Activated naive CD8-positive, alpha-beta T cell (primary cell): ENCODE results near the gene FLG2.
"Not testable (repeated sequence)": the region's sequence is repeated elsewhere in the genome, so short reads cannot be mapped to it uniquely, and the experiment has no call there.

Experiments
- H3K27ac Mint-ChIP-seq: one replicate; pipeline ENCODE4 v1.8.0; 2021; ENCODE audit warnings: mixed read lengths
- H3K27me3 Mint-ChIP-seq: one replicate; pipeline ENCODE4 v1.8.0; 2021; ENCODE audit warnings: mixed read lengths
- H3K36me3 Mint-ChIP-seq: one replicate; pipeline ENCODE4 v1.8.0; 2021; ENCODE audit warnings: mixed read lengths
- H3K4me1 Mint-ChIP-seq: one replicate; pipeline ENCODE4 v1.8.0; 2021; ENCODE audit warnings: low read depth, mixed read lengths
- H3K4me3 Mint-ChIP-seq: one replicate; pipeline ENCODE4 v1.8.0; 2021; ENCODE audit warnings: mild to moderate bottlenecking, mixed read lengths
- H3K9me3 Mint-ChIP-seq: one replicate; pipeline ENCODE4 v1.8.0; 2021; ENCODE audit warnings: low read depth, mixed read lengths

Gene FLG2

GRCh38 chr1:152347116-152347728 lies 12.6 kb downstream of the FLG2 start:
- H3K4me1 Mint-ChIP-seq = no peaks in the 10 kb centered on the region
- H3K4me3 Mint-ChIP-seq = no peak overlapping the region
- H3K27ac Mint-ChIP-seq = no peak overlapping the region
- H3K9me3 Mint-ChIP-seq = no peaks in the 10 kb centered on the region
- H3K36me3 Mint-ChIP-seq = no peaks in the 10 kb centered on the region
- peaks cover 8% of the 10 kb centered on the region for H3K27me3 Mint-ChIP-seq

- Mint-ChIP-seq H3K4me3 (no peak overlapping the region), H3K27ac (no peak overlapping the region), H3K4me1 (no peaks in the 10 kb centered on the region), H3K36me3 (no peaks in the 10 kb centered on the region), H3K9me3 (no peaks in the 10 kb centered on the region), H3K27me3 (peaks cover 8% of the 10 kb centered on the region)
These were observed 15.4 kb downstream of the FLG2 start for GRCh38 chr1:152344438-152344837.

GRCh38 chr1:152343006-152343405 lies 16.8 kb downstream of the FLG2 start:
- H3K9me3 Mint-ChIP-seq = no peaks in the 10 kb centered on the region
- H3K4me3 Mint-ChIP-seq = no peak overlapping the region
- no peaks in the 10 kb centered on the region for H3K36me3 Mint-ChIP-seq
- H3K4me1 Mint-ChIP-seq = no peaks in the 10 kb centered on the region
- no peak overlapping the region for H3K27ac Mint-ChIP-seq
- H3K27me3 Mint-ChIP-seq = peaks cover 9% of the 10 kb centered on the region

GRCh38 chr1:152335399-152335798 lies 24.4 kb downstream of the FLG2 start:
- H3K9me3 Mint-ChIP-seq = no peaks in the 10 kb centered on the region
- no peak overlapping the region for H3K27ac Mint-ChIP-seq
- H3K4me3 Mint-ChIP-seq = no peak overlapping the region
- H3K27me3 Mint-ChIP-seq = peaks cover 2% of the 10 kb centered on the region
- no peaks in the 10 kb centered on the region for H3K4me1 Mint-ChIP-seq
- H3K36me3 Mint-ChIP-seq = no peaks in the 10 kb centered on the region

- H3K36me3 Mint-ChIP-seq = no peaks in the 10 kb centered on the region
- no peaks in the 10 kb centered on the region for H3K27me3 Mint-ChIP-seq
- no peaks in the 10 kb centered on the region for H3K9me3 Mint-ChIP-seq
- no peak overlapping the region for H3K27ac Mint-ChIP-seq
- no peak overlapping the region for H3K4me3 Mint-ChIP-seq
- H3K4me1 Mint-ChIP-seq = no peaks in the 10 kb centered on the region
These were observed 30.9 kb downstream of the FLG2 start for GRCh38 chr1:152328801-152329391.

- Mint-ChIP-seq H3K4me3 (no peak within 1 kb of the TSS), H3K27me3 (no peaks in the 10 kb centered on the region), H3K36me3 (no peaks in the 10 kb centered on the region), H3K27ac (no peak within 1 kb of the TSS), H3K4me1 (no peaks in the 10 kb centered on the region), H3K9me3 (no peaks in the 10 kb centered on the region)
These were observed 34.7 kb downstream of the FLG2 start, which contains the start of gene FLG for GRCh38 chr1:152325111-152325510. Gene FLG (minus strand): TSS chr1:152325239. CDS start chr1:152315456, 9,783 bp downstream.

GRCh38 chr1:152313970-152314369 lies 45.8 kb downstream of the FLG2 start:
- H3K9me3 Mint-ChIP-seq = no peaks in the 10 kb centered on the region
- no peak overlapping the region for H3K27ac Mint-ChIP-seq
- no peaks in the 10 kb centered on the region for H3K4me1 Mint-ChIP-seq
- H3K4me3 Mint-ChIP-seq = no peak overlapping the region
- H3K27me3 Mint-ChIP-seq = no peaks in the 10 kb centered on the region
- peaks cover 9% of the 10 kb centered on the region for H3K36me3 Mint-ChIP-seq

GRCh38 chr1:152313319-152313801 lies 46.4 kb downstream of the FLG2 start:
- no peaks in the 10 kb centered on the region for H3K9me3 Mint-ChIP-seq
- peaks cover 9% of the 10 kb centered on the region for H3K36me3 Mint-ChIP-seq
- H3K4me3 Mint-ChIP-seq = no peak overlapping the region
- H3K4me1 Mint-ChIP-seq = no peaks in the 10 kb centered on the region
- H3K27ac Mint-ChIP-seq = no peak overlapping the region
- H3K27me3 Mint-ChIP-seq = no peaks in the 10 kb centered on the region

- not testable (repeated sequence) for H3K4me3 Mint-ChIP-seq, H3K9me3 Mint-ChIP-seq, H3K4me1 Mint-ChIP-seq, H3K27me3 Mint-ChIP-seq, H3K27ac Mint-ChIP-seq
- H3K36me3 Mint-ChIP-seq = peaks cover 13% of the 10 kb centered on the region
These were observed 47.6 kb downstream of the FLG2 start for GRCh38 chr1:152312169-152312568.

- no peaks in the 10 kb centered on the region for H3K27me3 Mint-ChIP-seq
- H3K36me3 Mint-ChIP-seq = peaks cover 13% of the 10 kb centered on the region
- H3K4me1 Mint-ChIP-seq = no peaks in the 10 kb centered on the region
- H3K27ac Mint-ChIP-seq = no peak overlapping the region
- no peaks in the 10 kb centered on the region for H3K9me3 Mint-ChIP-seq
- H3K4me3 Mint-ChIP-seq = no peak overlapping the region
These were observed 49.9 kb downstream of the FLG2 start for GRCh38 chr1:152309955-152310354.

GRCh38 chr1:152309320-152309901 lies 50.4 kb downstream of the FLG2 start:
- H3K4me3 Mint-ChIP-seq, H3K4me1 Mint-ChIP-seq, H3K27me3 Mint-ChIP-seq, H3K27ac Mint-ChIP-seq, H3K9me3 Mint-ChIP-seq: not testable (repeated sequence)
- peaks cover 13% of the 10 kb centered on the region for H3K36me3 Mint-ChIP-seq

GRCh38 chr1:152308758-152309157 lies 51.0 kb downstream of the FLG2 start:
- H3K4me1 Mint-ChIP-seq, H3K27ac Mint-ChIP-seq, H3K4me3 Mint-ChIP-seq, H3K9me3 Mint-ChIP-seq, H3K27me3 Mint-ChIP-seq: not testable (repeated sequence)
- peaks cover 10% of the 10 kb centered on the region for H3K36me3 Mint-ChIP-seq

- not testable (repeated sequence) for H3K27me3 Mint-ChIP-seq, H3K27ac Mint-ChIP-seq, H3K4me1 Mint-ChIP-seq, H3K36me3 Mint-ChIP-seq, H3K4me3 Mint-ChIP-seq, H3K9me3 Mint-ChIP-seq
These were observed 51.8 kb downstream of the FLG2 start for GRCh38 chr1:152307970-152308369.

- not testable (repeated sequence) for H3K27ac Mint-ChIP-seq, H3K4me3 Mint-ChIP-seq, H3K4me1 Mint-ChIP-seq, H3K9me3 Mint-ChIP-seq, H3K36me3 Mint-ChIP-seq, H3K27me3 Mint-ChIP-seq
These were observed 53.7 kb downstream of the FLG2 start for GRCh38 chr1:152306123-152306522.

- not testable (repeated sequence) for H3K27me3 Mint-ChIP-seq, H3K27ac Mint-ChIP-seq, H3K4me1 Mint-ChIP-seq, H3K9me3 Mint-ChIP-seq, H3K4me3 Mint-ChIP-seq, H3K36me3 Mint-ChIP-seq
These were observed 55.0 kb downstream of the FLG2 start for GRCh38 chr1:152304773-152305172.
